ACC112 (cell line): Measurements from ENCODE around the gene EHD4.

Source experiments
- H2AFZ ChIP-seq: fragments of 200-600 bp; sonication (generic); one replicate; pipeline ENCODE4 v1.6.0; 2017; ENCODE audit warnings: antibody characterized with exemption, low read length; ENCODE audit not compliant: unreplicated experiment
- H3K27ac ChIP-seq: fragments of 200-600 bp; sonication (generic); 2 replicates; pipeline ENCODE4 v1.5.1; 2014; ENCODE audit warnings: low read depth, mild to moderate bottlenecking, antibody characterized with exemption, low read length, moderate library complexity
- H3K27me3 ChIP-seq: fragments of 200-600 bp; sonication (generic); 2 replicates; pipeline ENCODE4 v1.6.1; 2014; ENCODE audit warnings: mild to moderate bottlenecking, antibody characterized with exemption, low read length, moderate library complexity, mixed read lengths; ENCODE audit not compliant: insufficient read depth
- H3K36me3 ChIP-seq: fragments of 200-600 bp; sonication (generic); 2 replicates; pipeline ENCODE4 v1.6.1; 2016; ENCODE audit warnings: mild to moderate bottlenecking, antibody characterized with exemption, low read length, moderate library complexity, mixed read lengths; ENCODE audit not compliant: insufficient read depth
- H3K4me1 ChIP-seq: fragments of 200-600 bp; sonication (generic); one replicate; pipeline ENCODE4 v1.6.1; 2016; ENCODE audit warnings: low read length, mixed read lengths; ENCODE audit not compliant: insufficient read depth, unreplicated experiment, control insufficient read depth
- H3K4me3 ChIP-seq: fragments of 200-600 bp; sonication (generic); 2 replicates; pipeline ENCODE4 v1.5.1; 2014; ENCODE audit warnings: mild to moderate bottlenecking, low read depth, low read length
- H3K79me2 ChIP-seq: fragments of 200-600 bp; sonication (generic); one replicate; pipeline ENCODE4 v1.6.0; 2016; ENCODE audit warnings: low read length; ENCODE audit not compliant: control insufficient read depth, unreplicated experiment, insufficient read depth

Gene EHD4

GRCh38 chr15:41972253-41973242 is at the start of gene EHD4:
EHD4 (minus strand) TSS chr15:41972557; CDS start chr15:41972494, 63 bp downstream.
- H3K4me3 ChIP-seq = peak within 1 kb of the TSS; percentile 91
- H3K27ac ChIP-seq = peak within 1 kb of the TSS; percentile 56; the same call in 1 of the 2 replicates
- H3K4me1 ChIP-seq = peaks cover 32% of the 10 kb centered on the region
- H3K79me2 ChIP-seq = peaks cover 46% of the 10 kb centered on the region
- H3K27me3 ChIP-seq = no peaks in the 10 kb centered on the region
- no peaks in the 10 kb centered on the region for H3K36me3 ChIP-seq
- H2AFZ ChIP-seq = peak within 1 kb of the TSS; percentile 91

DNA sequence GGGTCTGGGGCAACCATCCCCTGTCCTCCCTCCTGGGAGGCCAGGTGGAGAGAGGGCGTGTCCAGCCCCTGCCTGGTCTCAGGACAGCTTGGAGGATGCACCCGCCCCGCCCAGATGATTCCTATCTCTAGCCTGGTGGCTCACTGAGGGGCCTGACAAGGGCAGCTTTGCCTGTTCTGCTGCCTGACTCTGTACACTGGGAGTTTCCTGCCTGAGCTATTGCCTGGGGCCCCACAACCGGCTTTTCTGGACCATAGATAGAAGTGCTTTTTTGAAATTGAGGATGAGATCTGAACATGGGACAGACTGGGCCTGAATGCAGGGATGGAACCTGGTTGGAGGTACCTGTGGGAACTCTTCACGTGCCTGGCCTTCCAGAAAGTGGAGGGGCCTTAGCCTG is 49.2 kb upstream of the EHD4 start:
- H3K27me3 ChIP-seq = peaks cover 64% of the 10 kb centered on the region
- H3K27ac ChIP-seq = no peak overlapping the region
- H3K79me2 ChIP-seq = no peaks in the 10 kb centered on the region
- H3K4me1 ChIP-seq = no peaks in the 10 kb centered on the region
- H3K36me3 ChIP-seq = no peaks in the 10 kb centered on the region
- H2AFZ ChIP-seq = no peak overlapping the region
- no peak overlapping the region for H3K4me3 ChIP-seq

GRCh38 chr15:42020713-42021273 is 48.4 kb upstream of the EHD4 start, which contains the start of gene PLA2G4E:
PLA2G4E (minus strand) TSS chr15:42021042; CDS start chr15:42021030, 12 bp downstream.
- Histone ChIP-seq H3K36me3 (no peaks in the 10 kb centered on the region), H3K27me3 (peaks cover 60% of the 10 kb centered on the region), H3K27ac (no peak within 1 kb of the TSS), H3K4me1 (no peaks in the 10 kb centered on the region), H3K4me3 (no peak within 1 kb of the TSS), H2AFZ (no peak within 1 kb of the TSS), H3K79me2 (no peaks in the 10 kb centered on the region)

DNA sequence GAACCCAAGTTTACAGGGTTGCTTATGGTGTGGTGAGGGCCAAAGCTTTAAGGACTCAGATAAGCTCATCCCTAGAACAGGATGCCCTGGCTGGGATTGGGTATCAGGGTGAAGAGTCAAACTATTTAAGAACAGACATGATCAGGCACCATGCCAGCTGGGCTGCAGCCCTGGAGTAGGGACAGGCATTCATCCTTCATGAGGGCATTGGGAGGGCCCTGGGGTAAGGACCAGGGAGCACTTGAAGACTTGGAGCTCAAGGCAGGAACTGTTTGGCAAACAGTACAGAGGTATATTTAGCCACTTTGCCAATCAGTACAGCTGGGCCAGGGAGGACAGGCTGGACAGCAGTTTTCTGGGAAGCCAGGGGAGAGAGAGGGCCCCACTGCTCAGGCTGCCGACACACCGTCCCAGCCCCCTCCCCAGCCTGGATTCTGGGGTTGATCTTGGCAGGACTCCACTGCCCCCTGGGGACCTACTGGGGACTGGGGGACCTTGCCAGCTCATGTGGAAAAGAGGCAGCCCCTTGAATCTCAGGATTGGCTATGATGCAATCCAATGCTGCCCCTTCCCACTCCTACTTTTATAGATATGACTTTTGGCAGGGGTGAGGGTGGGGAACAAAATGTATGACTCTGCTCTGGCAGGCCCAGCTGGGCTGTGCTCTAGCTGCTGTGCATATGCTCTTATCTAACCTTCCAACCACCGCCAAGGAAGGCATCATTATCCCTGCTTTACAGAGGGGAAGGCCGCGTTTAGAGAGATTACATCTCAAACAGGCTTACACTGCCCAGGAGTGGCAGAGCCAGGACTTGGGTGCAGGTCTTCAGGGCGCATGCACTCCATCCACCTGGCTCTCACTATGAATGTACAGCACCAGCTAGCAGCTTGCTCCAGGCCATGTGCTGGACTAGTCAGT is 46.2 kb upstream of the EHD4 start:
- H3K4me1 ChIP-seq = no peaks in the 10 kb centered on the region
- H3K79me2 ChIP-seq = no peaks in the 10 kb centered on the region
- no peak overlapping the region for H3K4me3 ChIP-seq
- no peaks in the 10 kb centered on the region for H3K36me3 ChIP-seq
- H2AFZ ChIP-seq = no peak overlapping the region
- H3K27ac ChIP-seq = no peak overlapping the region
- peaks cover 53% of the 10 kb centered on the region for H3K27me3 ChIP-seq

GRCh38 chr15:42016971-42017370 is 44.6 kb upstream of the EHD4 start:
- H3K4me1 ChIP-seq = no peaks in the 10 kb centered on the region
- H3K79me2 ChIP-seq = no peaks in the 10 kb centered on the region
- H3K27me3 ChIP-seq = peaks cover 45% of the 10 kb centered on the region
- H2AFZ ChIP-seq = no peak overlapping the region
- no peak overlapping the region for H3K27ac ChIP-seq
- no peaks in the 10 kb centered on the region for H3K36me3 ChIP-seq
- H3K4me3 ChIP-seq = no peak overlapping the region

DNA sequence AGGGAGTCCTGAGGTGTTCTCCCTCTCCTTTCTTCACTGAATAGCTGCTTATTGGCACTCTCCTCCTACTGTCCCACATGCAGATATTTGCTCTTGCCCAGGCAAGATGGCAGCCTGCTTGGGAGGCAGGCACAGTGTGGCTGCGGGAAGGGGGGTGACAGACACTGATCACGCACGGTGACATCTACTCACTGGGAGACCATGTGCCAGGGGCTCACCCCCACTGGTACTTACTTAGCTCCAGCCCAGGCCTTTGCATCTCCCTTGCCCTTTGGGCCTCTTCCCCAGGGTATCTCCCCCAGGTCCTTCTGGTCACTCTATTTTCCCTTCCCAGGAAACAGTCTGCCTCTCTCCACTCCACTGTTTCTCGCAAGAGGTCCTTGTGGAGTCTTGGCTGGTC is 42.0 kb upstream of the EHD4 start:
- Histone ChIP-seq H3K36me3 (no peaks in the 10 kb centered on the region), H2AFZ (no peak overlapping the region), H3K27me3 (peaks cover 37% of the 10 kb centered on the region), H3K27ac (no peak overlapping the region), H3K79me2 (no peaks in the 10 kb centered on the region), H3K4me1 (no peaks in the 10 kb centered on the region), H3K4me3 (no peak overlapping the region)

DNA sequence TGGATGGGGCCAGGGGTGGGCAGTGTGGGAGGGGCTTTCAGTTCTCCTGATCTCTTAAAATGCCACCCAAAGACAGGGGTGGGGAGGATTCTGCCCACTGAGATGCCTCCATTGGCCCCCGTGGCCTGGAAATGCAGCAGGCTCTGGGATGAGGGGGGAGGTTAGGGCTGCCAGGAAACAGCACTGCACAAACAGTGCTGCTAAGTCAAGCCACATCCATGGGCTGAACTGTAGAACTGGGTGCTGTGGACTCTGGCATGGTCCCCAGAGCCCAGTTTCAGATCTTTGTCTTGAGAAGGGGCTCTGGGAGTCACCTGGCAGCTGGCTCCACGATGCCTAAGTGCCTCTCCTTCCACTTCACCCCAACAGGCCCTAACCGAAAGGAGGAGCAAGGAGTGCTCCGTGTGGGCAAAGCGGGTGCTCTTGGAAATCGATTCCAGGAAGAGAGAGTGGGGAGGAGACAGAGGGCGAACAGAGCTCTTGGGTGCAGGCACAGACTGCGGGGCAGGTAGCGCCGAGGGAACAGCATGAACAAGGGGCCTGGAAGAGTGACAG is 40.6 kb upstream of the EHD4 start:
- Histone ChIP-seq H3K27ac (no peak overlapping the region), H3K4me1 (no peaks in the 10 kb centered on the region), H3K4me3 (no peak overlapping the region), H2AFZ (no peak overlapping the region), H3K36me3 (no peaks in the 10 kb centered on the region), H3K79me2 (no peaks in the 10 kb centered on the region), H3K27me3 (peaks cover 33% of the 10 kb centered on the region)

DNA sequence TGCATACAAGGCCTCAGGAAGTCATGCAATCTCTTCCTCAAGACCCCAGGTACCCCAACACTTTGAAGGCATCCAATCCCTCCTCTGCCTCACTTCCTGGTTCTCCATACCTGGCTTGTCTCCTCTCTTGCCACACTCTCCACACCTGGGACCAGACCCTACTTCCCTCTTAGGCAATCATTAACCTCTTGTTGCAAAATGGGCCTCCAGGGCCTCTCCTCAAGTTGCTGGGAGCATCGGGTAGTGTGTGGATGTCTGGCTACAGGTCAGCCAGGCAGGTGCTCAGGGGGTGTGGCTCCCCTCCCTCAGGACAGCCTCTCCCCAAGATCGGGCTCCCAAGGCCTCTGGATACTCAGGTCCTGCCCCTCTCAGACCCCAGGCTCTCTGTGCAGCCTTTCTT is 39.9 kb upstream of the EHD4 start:
- H3K27me3 ChIP-seq = peaks cover 33% of the 10 kb centered on the region; the same call in 1 of the 2 replicates
- no peak overlapping the region for H2AFZ ChIP-seq
- H3K4me1 ChIP-seq = no peaks in the 10 kb centered on the region
- no peaks in the 10 kb centered on the region for H3K79me2 ChIP-seq
- H3K4me3 ChIP-seq = no peak overlapping the region
- no peaks in the 10 kb centered on the region for H3K36me3 ChIP-seq
- H3K27ac ChIP-seq = no peak overlapping the region

DNA sequence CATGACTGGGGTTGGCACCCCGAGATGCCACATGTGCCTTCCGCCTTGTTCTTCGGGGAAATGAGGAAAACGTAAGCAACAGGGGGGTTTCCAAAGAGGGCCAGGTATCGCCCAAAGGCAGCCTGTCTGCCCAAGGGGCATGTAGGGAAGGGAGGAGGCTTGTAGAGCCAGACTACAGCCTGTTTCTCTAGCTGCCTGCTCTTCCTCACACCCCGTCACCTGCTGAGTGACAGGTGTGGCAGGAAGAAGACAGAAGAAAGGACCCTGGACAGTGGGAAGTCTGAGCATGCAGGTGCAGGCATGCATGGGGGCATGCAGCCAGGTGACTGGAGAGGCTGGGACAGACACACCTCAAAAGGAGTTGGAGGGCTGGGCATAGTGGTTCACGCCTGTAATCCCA is 38.7 kb upstream of the EHD4 start:
- Histone ChIP-seq H3K4me3 (no peak overlapping the region), H3K4me1 (no peaks in the 10 kb centered on the region), H3K27me3 (peaks cover 35% of the 10 kb centered on the region), H3K79me2 (no peaks in the 10 kb centered on the region), H2AFZ (no peak overlapping the region), H3K36me3 (no peaks in the 10 kb centered on the region), H3K27ac (no peak overlapping the region)

DNA sequence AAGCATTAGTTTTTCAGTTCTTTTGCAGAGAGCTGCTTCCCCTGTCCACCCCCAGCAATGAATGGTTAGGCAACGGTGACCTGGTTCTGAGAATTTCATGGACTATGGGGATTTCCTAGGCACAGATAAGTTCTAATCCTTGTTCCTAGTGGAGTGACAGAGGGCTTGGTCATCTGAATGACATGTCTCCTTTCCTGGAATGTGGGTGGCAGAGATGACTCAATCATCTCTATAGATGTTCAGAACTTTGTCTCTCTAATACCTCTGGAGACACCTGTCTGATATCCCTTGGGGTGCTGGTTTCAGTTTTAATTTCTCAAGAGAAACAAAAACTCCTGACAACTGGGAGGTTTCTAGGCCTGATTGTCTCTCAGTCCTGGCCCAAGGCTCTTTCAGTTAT is 38.1 kb upstream of the EHD4 start:
- Histone ChIP-seq H3K79me2 (no peaks in the 10 kb centered on the region), H3K4me3 (no peak overlapping the region), H3K36me3 (no peaks in the 10 kb centered on the region), H3K27me3 (peaks cover 36% of the 10 kb centered on the region), H2AFZ (no peak overlapping the region), H3K27ac (no peak overlapping the region), H3K4me1 (no peaks in the 10 kb centered on the region)
